ENCODE results near the gene FAM120B.

FAM120B gene

GRCh38 chr6:170455335-170455979, 148.9 kb downstream of the FAM120B start:
- TF ChIP-seq CTCF (IDR thresholded peaks at IDR 0.05; ENCODE audit: control insufficient read depth, insufficient read depth, low read depth, low read length, missing control alignments), result no peak
- H3K4me3 ChIP-seq (ENCODE audit: control insufficient read depth, low read depth, low read length), result no peak overlapping the region

GRCh38 chr6:170456334-170456733, 149.8 kb downstream of the FAM120B start:
- no peak for TF ChIP-seq CTCF (IDR thresholded peaks at IDR 0.05; ENCODE audit: control insufficient read depth, insufficient read depth, low read depth, low read length, missing control alignments)
- H3K4me3 ChIP-seq (ENCODE audit: control insufficient read depth, low read depth, low read length), result no peak overlapping the region
- no peak for DNase-seq (ENCODE audit: low read depth)

More at GRCh38 chr6:170455335-170455979, 148.9 kb downstream of the FAM120B start:
- DNase-seq (ENCODE audit: low read depth), result no peak
